ENCODE data around the gene AUTS2. TPM values are rescaled to one million over a fixed set of nuclear protein-coding genes. Genes with fewer than 3 reads are reported as not detected.
A peak's percentile ranks its signal among the peaks of the same experiment; 100 is the strongest.

AUTS2 gene
- total and polyA plus RNA-seq, 2 donors (not counting 1 experiment from before 2014, with no cell fraction given), result 0.60 to 9.1 TPM

DNA sequence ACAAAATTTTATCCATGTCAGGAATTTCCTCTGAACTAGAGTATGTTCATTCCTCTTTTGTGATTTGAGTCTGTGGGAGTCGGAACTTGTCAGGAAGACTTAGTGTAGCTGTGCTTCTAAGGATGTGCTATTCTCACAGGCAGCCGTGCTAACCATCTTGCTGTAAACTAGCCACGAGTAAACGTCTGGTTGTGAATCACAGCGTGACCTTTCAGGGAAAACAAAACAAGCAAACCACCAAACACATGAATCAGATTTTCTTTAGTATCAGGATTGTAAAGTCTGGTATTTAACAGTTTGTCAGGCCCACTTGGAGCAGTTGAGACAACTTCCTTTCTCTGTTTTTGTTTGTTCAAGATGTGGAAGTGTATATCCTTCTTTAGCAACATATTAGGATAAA is 32.0 kb downstream of the AUTS2 start:
- no peak overlapping the region for H3K9ac ChIP-seq (ENCODE audit: insufficient read depth, low read length)
- H3K9me3 ChIP-seq (ENCODE audit: control insufficient read depth, insufficient read depth, low read depth, low read length), result no peaks in the 10 kb centered on the region
- H3K4me3 ChIP-seq (replicated peaks in 1 of 4; ENCODE audit: control extremely low read depth in 1 of 4, insufficient read depth in 1 of 4, low read depth in 3 of 4, low read length in 4 of 4), result no peak overlapping the region
- no peaks in the 10 kb centered on the region for H4K20me1 ChIP-seq (ENCODE audit: control insufficient read depth, extremely low read depth, insufficient read depth, low read length)
- no peaks in the 10 kb centered on the region for H3K79me2 ChIP-seq (ENCODE audit: control insufficient read depth, insufficient read depth, low read length)
- peak; percentile 56 to 95 for DNase-seq (ENCODE audit: low read depth in 2 of 2)
- no peak overlapping the region for H3K27ac ChIP-seq (ENCODE audit: insufficient read depth, low read length)
- H3K27me3 ChIP-seq (ENCODE audit: control insufficient read depth, insufficient read depth, low read length), result no peaks in the 10 kb centered on the region
- no peak overlapping the region for H3K4me2 ChIP-seq (ENCODE audit: extremely low read depth, insufficient read depth, low read length)
- no peaks in the 10 kb centered on the region for H3K4me1 ChIP-seq (ENCODE audit: control insufficient read depth, extremely low read depth, insufficient read depth, low read length)
- TF ChIP-seq, protein P1, sequence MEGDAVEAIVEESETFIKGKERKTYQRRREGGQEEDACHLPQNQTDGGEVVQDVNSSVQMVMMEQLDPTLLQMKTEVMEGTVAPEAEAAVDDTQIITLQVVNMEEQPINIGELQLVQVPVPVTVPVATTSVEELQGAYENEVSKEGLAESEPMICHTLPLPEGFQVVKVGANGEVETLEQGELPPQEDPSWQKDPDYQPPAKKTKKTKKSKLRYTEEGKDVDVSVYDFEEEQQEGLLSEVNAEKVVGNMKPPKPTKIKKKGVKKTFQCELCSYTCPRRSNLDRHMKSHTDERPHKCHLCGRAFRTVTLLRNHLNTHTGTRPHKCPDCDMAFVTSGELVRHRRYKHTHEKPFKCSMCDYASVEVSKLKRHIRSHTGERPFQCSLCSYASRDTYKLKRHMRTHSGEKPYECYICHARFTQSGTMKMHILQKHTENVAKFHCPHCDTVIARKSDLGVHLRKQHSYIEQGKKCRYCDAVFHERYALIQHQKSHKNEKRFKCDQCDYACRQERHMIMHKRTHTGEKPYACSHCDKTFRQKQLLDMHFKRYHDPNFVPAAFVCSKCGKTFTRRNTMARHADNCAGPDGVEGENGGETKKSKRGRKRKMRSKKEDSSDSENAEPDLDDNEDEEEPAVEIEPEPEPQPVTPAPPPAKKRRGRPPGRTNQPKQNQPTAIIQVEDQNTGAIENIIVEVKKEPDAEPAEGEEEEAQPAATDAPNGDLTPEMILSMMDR (conservative IDR thresholded peaks at IDR 0.05 in 1 of 2, IDR thresholded peaks at IDR 0.05 in 1 of 2; ENCODE audit: low read depth in 1 of 2, low read length in 2 of 2), result no peak
- H2AFZ ChIP-seq (ENCODE audit: low read length), result no peak overlapping the region
- no peaks in the 10 kb centered on the region for H3K36me3 ChIP-seq (ENCODE audit: control insufficient read depth, insufficient read depth, low read length)

DNA sequence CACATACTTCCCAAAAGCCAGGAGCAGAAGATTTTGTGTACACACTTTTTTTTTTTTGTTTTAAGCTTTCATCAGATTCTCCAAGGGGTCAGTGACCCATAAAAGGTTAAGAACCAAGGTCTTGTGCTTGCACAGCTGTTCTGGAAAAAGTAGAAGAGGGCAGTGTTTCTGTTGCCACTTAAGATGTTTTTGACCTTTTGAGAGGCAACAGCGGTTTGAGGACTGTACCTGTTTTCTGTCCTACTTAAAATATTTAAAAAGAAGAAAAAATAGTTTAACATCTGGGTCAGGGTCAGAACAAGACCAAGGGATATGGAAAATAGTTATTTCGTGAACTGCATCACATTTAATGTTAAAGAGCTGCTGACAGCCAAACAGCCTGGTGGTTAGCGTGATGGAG is 32.9 kb downstream of the AUTS2 start:
- no peak for DNase-seq (ENCODE audit: low read depth in 2 of 2)
- no peak overlapping the region for H3K9ac ChIP-seq (ENCODE audit: insufficient read depth, low read length)
- H3K4me3 ChIP-seq (replicated peaks in 1 of 4; ENCODE audit: control extremely low read depth in 1 of 4, insufficient read depth in 1 of 4, low read depth in 3 of 4, low read length in 4 of 4), result no peak overlapping the region
- no peak for TF ChIP-seq EZH2 (IDR thresholded peaks at IDR 0.05; ENCODE audit: low read length, missing control alignments)
- TF ChIP-seq, protein P1 (conservative IDR thresholded peaks at IDR 0.05 in 1 of 2, IDR thresholded peaks at IDR 0.05 in 1 of 2; ENCODE audit: low read depth in 1 of 2, low read length in 2 of 2), result no peak
- H2AFZ ChIP-seq (ENCODE audit: low read length), result no peak overlapping the region
- H3K9me3 ChIP-seq (ENCODE audit: control insufficient read depth, insufficient read depth, low read depth, low read length), result no peaks in the 10 kb centered on the region
- H3K4me2 ChIP-seq (ENCODE audit: extremely low read depth, insufficient read depth, low read length), result no peak overlapping the region
- no peaks in the 10 kb centered on the region for H3K4me1 ChIP-seq (ENCODE audit: control insufficient read depth, extremely low read depth, insufficient read depth, low read length)
- H3K27me3 ChIP-seq (ENCODE audit: control insufficient read depth, insufficient read depth, low read length), result no peaks in the 10 kb centered on the region
- H3K79me2 ChIP-seq (ENCODE audit: control insufficient read depth, insufficient read depth, low read length), result no peaks in the 10 kb centered on the region
- H4K20me1 ChIP-seq (ENCODE audit: control insufficient read depth, extremely low read depth, insufficient read depth, low read length), result no peaks in the 10 kb centered on the region
- no peak overlapping the region for H3K27ac ChIP-seq (ENCODE audit: insufficient read depth, low read length)
- H3K36me3 ChIP-seq (ENCODE audit: control insufficient read depth, insufficient read depth, low read length), result no peaks in the 10 kb centered on the region

DNA sequence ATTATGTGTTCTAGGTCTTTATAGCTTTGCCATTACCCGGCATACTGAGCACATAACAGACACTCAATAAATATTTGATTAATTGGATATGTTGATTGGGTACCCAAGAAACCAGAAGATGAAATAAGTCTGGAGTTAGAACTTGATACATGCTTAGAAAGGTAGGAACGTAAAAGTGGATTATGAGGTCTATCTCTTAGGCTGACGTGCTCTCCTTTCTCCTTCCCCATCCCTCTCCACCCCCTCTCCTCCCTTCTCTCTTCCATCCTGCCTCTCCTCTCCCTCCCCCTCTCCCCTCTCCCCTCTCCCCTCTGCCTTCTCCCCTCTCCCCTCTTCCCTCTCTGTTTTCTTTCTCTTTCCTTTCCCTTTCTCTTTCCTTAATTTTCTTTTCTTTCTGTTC is 34.0 kb downstream of the AUTS2 start:
- Histone ChIP-seq H3K4me2 (ENCODE audit: extremely low read depth, insufficient read depth, low read length) (no peak overlapping the region), H3K79me2 (ENCODE audit: control insufficient read depth, insufficient read depth, low read length) (no peaks in the 10 kb centered on the region), H3K4me1 (ENCODE audit: control insufficient read depth, extremely low read depth, insufficient read depth, low read length) (no peaks in the 10 kb centered on the region), H4K20me1 (ENCODE audit: control insufficient read depth, extremely low read depth, insufficient read depth, low read length) (no peaks in the 10 kb centered on the region), H3K9me3 (ENCODE audit: control insufficient read depth, insufficient read depth, low read depth, low read length) (no peaks in the 10 kb centered on the region), H3K9ac (ENCODE audit: insufficient read depth, low read length) (no peak overlapping the region), H3K36me3 (ENCODE audit: control insufficient read depth, insufficient read depth, low read length) (no peaks in the 10 kb centered on the region), H3K27ac (ENCODE audit: insufficient read depth, low read length) (no peak overlapping the region), H3K27me3 (ENCODE audit: control insufficient read depth, insufficient read depth, low read length) (no peaks in the 10 kb centered on the region), H2AFZ (ENCODE audit: low read length) (no peak overlapping the region), H3K4me3 (replicated peaks in 1 of 4; ENCODE audit: control extremely low read depth in 1 of 4, insufficient read depth in 1 of 4, low read depth in 3 of 4, low read length in 4 of 4) (no peak overlapping the region)
- TF ChIP-seq, protein P1 (conservative IDR thresholded peaks at IDR 0.05 in 1 of 2, IDR thresholded peaks at IDR 0.05 in 1 of 2; ENCODE audit: low read depth in 1 of 2, low read length in 2 of 2), result no peak
- no peak for TF ChIP-seq EZH2 (IDR thresholded peaks at IDR 0.05; ENCODE audit: low read length, missing control alignments)
- no peak for DNase-seq (ENCODE audit: low read depth in 2 of 2)
